Left colon (tissue), 2 donors: ENCODE data around the gene TIMM9. TPM values are rescaled to one million over a fixed set of nuclear protein-coding genes. Genes with fewer than 3 reads are reported as not detected.
A peak's percentile ranks its signal among the peaks of the same experiment; 100 is the strongest.
"Not testable (repeated sequence)": the region's sequence is repeated elsewhere in the genome, so short reads cannot be mapped to it uniquely, and the experiment has no call there.

Source experiments
- ATAC-seq: fragments of 200-7000 bp; cut with Tn5 transposase; one replicate; pipeline ENCODE4 v1.9.1; 2020; ENCODE audit warnings: mild to moderate bottlenecking, moderate library complexity
- DNase-seq, 2 donors: peaks; one replicate each; pipeline ENCODE4 v3.0.0-alpha.2; 2020
- intact Hi-C, 2 donors: fragments of 100-400 bp; cut with DNase I in 1 of 2; cut with micrococcal nuclease in 1 of 2; formaldehyde crosslinking; loops; one replicate each; pipeline versions ENCODE4 v1.11.2 to v1.14.0; 2022; cut with DNase I, micrococcal nuclease
- long read RNA-seq: library from polyadenylated mRNA; unstranded; transcript quantifications from one replicate; pipeline ENCODE4 v2.0.0, GENCODE V29; 2021
- total RNA-seq, 2 donors: library from RNA; stranded (reverse); fragmentation: NEBNext Ultra II Directional; extraction: Animal tissue kit (Norgen Biotek cat#: 25700); gene quantifications; one replicate each; pipeline ENCODE4 v1.2.1, GENCODE V29; 2021
- donor health status: DM: no; HTN: no; CAD: no.
- donor health status: DM: yes; HTN: yes; CAD: no.

The TIMM9 gene
- total RNA-seq: 10 to 100 TPM; 22.8 to 25.5 TPM
- long read RNA-seq, partial matches to known transcripts: 3 of 3 reads
- long read RNA-seq, other reads (novel, unspliced or antisense): 0 of 3 reads

- intact Hi-C loops: no loop called here
- peak; percentile 96 for ATAC-seq
- DNase-seq: peak; percentile 96 to 97
Measured at GRCh38 chr14:58427281-58428117, at the start of gene TIMM9, which contains the start of gene KIAA0586. TSS of gene TIMM9 (minus strand) at chr14:58427531. CDS start at chr14:58411945, 15,586 bp downstream. TSS of gene KIAA0586 (plus strand) at chr14:58427719. CDS start at chr14:58428265, 546 bp downstream.

DNA sequence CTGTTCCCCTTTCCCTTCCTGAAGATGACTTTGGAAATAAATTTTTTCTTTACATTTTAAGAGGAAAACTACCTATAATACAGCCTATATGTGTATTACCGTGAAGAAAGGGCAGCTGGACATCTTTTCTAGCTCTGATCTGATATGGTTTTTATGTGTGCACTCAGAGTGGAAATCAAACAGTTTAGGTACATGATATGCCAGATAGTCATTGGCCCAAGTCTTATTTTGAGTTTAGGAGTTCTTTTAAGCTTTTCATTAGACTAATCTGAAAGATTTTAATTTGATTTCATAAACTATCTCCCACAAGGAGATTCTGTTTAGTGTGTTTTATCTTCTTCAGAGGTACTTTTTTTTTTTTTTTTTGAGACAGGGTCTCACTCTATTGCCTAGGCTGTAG, 49.0 kb upstream of the TIMM9 start:
- intact Hi-C loops: no loop called here
- ATAC-seq (no peak), DNase-seq (no peak)

- intact Hi-C loops: no loop called here
- no peak for ATAC-seq
Measured at GRCh38 chr14:58469309-58469708, 42.0 kb upstream of the TIMM9 start.

DNA sequence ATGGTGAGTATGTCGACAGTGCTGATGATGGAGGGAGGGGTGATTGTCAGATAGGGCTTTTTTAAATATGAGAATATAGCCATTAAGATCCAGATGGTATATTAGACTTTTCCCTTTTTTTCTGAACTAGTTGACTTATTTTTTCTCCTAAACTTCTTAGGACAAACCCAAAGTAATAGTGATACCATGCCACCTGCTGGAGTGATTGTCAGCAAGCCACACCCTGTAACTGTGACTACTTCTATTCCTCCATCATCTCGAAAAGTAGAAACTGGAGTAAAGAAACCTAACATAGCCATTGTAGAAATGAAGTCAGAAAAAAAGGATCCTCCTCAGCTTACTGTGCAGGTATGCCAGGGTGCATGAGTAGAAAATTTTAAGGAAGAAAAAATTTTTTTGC, 40.2 kb upstream of the TIMM9 start:
- intact Hi-C loops: no loop called here
- no peak for DNase-seq
- no peak for ATAC-seq

More at GRCh38 chr14:58469309-58469708, 42.0 kb upstream of the TIMM9 start:
- no peak for DNase-seq

DNA sequence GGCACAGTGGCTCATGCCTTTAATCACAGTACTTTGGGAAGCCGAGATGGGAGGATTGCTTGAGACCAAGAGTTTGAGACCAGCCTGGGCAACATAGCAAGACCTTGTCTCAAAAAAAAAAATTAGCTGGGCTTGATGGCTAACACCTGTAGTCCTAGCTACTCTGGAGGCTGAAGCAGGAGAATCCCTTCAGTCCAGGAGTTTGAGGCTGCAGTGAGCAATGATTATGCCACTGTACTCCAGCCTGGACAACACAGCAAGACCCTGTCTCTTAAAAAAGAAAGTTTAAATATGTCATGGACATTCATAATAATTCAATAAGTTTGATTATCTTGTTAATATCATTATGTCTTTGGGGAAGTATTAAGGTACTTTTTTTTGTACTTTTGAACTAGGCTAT, 39.1 kb upstream of the TIMM9 start:
- no peak for DNase-seq
- intact Hi-C loops: no loop called here

GRCh38 chr14:58465421-58465820, 38.1 kb upstream of the TIMM9 start:
- intact Hi-C loops: no loop called here
- ATAC-seq (no peak), DNase-seq (no peak)

More for the DNA sequence above, 39.1 kb upstream of the TIMM9 start:
- no peak for ATAC-seq

DNA sequence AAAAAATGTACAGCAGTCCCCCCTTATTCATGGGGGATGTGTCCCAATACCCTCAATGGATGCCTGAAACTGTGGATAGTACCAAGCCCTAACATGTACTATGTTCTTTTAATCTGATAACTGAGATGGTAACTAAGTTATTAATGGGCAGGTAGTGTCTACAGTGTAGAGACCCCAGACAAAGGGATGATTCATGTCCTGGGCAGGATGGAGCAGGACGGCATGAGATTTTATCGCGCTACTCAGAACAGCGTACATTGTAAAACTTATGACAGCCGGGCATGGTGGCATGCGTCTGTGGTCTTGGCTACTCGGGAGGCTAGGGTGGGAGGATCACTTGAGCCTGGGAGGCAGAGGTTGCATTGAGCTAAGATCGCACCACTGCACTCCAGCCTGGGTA, 37.3 kb upstream of the TIMM9 start:
- ATAC-seq (no peak), DNase-seq (no peak)
- intact Hi-C loops: no loop called here

GRCh38 chr14:58463147-58463546, 35.8 kb upstream of the TIMM9 start:
- DNase-seq: no peak
- no peak for ATAC-seq
- intact Hi-C loops: no loop called here

GRCh38 chr14:58460772-58461171, 33.4 kb upstream of the TIMM9 start:
- intact Hi-C loops: no loop called here
- no peak for ATAC-seq
- DNase-seq: no peak

- ATAC-seq: no peak
- intact Hi-C loops: no loop called here
- no peak for DNase-seq
Measured at GRCh38 chr14:58455593-58456265, 28.4 kb upstream of the TIMM9 start.

GRCh38 chr14:58444627-58445026, 17.3 kb upstream of the TIMM9 start:
- intact Hi-C loops: no loop called here
- ATAC-seq (no peak), DNase-seq (no peak)

DNA sequence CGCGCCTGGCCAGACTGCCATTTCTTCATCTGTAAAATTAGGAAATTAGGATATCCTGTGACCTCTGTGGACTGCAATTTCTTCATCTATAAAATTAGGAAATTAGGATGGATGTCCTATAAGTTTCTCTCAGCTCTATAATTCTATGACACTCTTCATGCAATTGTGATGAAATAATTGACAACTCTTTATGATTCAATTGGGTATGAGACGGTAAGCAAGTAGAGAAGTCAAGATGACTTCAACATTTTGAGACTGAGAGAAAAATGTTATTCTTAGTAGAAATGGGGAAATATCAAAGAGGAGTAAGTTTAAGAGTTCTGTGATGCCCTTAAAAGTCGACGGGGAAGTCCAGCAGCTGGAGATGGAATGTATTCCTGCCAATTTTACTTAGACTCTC, 12.1 kb upstream of the TIMM9 start:
- no peak for DNase-seq
- intact Hi-C loops: no loop called here
- ATAC-seq: no peak

DNA sequence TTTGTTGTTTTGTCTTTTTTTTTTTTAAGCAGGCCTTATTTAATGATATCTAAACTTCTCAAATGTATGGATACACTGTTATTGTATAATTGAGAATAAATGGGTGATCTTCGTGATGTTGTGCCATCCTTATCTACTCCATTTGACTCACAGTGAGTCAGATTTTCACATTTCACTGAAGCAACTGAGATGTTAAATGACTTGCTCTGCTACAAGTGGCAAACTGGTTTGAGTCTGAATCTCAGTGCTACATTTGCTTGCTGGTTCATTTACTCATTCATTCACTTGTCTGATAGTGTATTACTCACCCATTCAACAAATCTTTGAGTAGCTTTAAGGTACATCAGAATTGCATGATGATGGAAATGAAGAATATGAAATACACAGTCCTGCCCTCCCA, 2.8 kb upstream of the TIMM9 start:
- intact Hi-C loops: no loop called here
- ATAC-seq (no peak), DNase-seq (no peak)

GRCh38 chr14:58428118-58428683, 870 bp upstream of the TIMM9 start:
- intact Hi-C loops: no loop called here
- ATAC-seq (peak; percentile 43), DNase-seq (no peak)

DNA sequence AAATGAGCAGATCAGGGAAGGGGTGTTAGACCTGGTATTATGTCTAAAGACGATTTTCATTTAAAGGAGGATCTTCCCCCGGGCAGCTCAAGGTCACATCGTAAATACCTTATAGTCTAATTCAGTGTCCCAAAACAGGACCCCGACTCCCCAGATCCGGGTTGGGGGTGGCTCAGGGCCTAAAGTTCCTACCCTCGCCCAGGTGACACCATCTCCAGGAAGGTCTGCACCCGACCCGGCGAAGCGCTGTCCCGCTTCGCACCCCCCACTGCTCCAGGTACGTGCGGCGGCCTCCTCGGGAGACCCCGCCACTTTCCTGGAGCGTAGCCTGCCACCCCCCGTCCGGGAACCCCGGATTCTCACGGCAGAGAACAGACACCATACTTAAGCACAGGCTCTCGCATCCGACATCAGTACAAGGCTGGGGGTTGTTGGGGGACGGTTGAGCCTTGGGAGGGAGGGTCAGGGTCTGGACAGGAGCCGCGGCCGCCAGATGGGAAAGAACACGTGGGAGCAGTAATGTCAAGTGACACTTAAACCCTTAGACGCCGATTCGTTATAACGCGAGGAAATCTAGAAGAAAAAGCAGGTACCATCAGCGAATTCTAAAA, 556 bp downstream of the TIMM9 start:
- ATAC-seq (peak; percentile 73), DNase-seq (peak; percentile 59 to 72)
- intact Hi-C loops: no loop called here

- intact Hi-C loops, DNase-seq, ATAC-seq: not testable (repeated sequence)
Measured at GRCh38 chr14:58416934-58417333, 10.4 kb downstream of the TIMM9 start.

GRCh38 chr14:58415636-58416547, 11.4 kb downstream of the TIMM9 start:
- ATAC-seq: no peak
- no peak for DNase-seq
- intact Hi-C loops: no loop called here

- ATAC-seq (peak; percentile 81), DNase-seq (no peak)
- intact Hi-C loops: no loop called here
Measured at GRCh38 chr14:58414845-58415244, 12.5 kb downstream of the TIMM9 start.
